22Rv1 (cell line): ENCODE results near the gene ANTXR1.

ENCODE experiments used
- CTCF ChIP-seq: fragments of 450-650 bp; IDR thresholded peaks from 2 replicates; pipeline ENCODE4 v1.5.1; 2017; ENCODE audit warnings: mild to moderate bottlenecking
- ZFX ChIP-seq: fragments of 450-650 bp; IDR thresholded peaks from 2 replicates; pipeline ENCODE4 v1.6.1; 2017; ENCODE audit warnings: antibody characterized with exemption, borderline replicate concordance

- TF ChIP-seq CTCF (no peak), ZFX (no peak)
Measured at GRCh38 chr2:69030800-69031428, 17.9 kb downstream of the ANTXR1 start.
